B cell (primary cell): ENCODE data around the gene ANKRD44. TPM values are rescaled to one million over a fixed set of nuclear protein-coding genes. Genes with fewer than 3 reads are reported as not detected.
A peak's percentile ranks its signal among the peaks of the same experiment; 100 is the strongest.

Source experiments
- ATAC-seq: fragments of 200-7000 bp; cut with Tn5 transposase; one replicate; pipeline ENCODE4 v1.10.0; 2021; ENCODE audit warnings: low read depth, mild to moderate bottlenecking, moderate number of reproducible peaks, moderate library complexity
- CTCF ChIA-PET: fragments of 350-600 bp; sonication (Branson Sonifier 250); formaldehyde crosslinking; loops from one replicate; lab custom pipeline; 2021; ENCODE audit warnings: antibody characterized with exemption, inconsistent platforms; lab: Charles Lee
- POLR2A ChIA-PET: fragments of 350-600 bp; sonication (Branson Sonifier 250); formaldehyde crosslinking; loops from one replicate; lab custom pipeline; 2021; ENCODE audit warnings: antibody characterized with exemption; lab: Charles Lee
- DNase-seq: peaks from one replicate; pipeline ENCODE4 v3.0.0; 2013
- H2AFZ ChIP-seq: 2 replicates; pipeline ENCODE4 v1.6.1; 2012; ENCODE audit warnings: mild to moderate bottlenecking, low read depth, low read length; ENCODE audit not compliant: insufficient read depth, poor library complexity, severe bottlenecking
- H3K27ac ChIP-seq, 2 donors: 1 replicate in 1 of 2; 2 replicates in 1 of 2; pipeline ENCODE4 v1.5.1; 2012 to 2013; ENCODE audit warnings: low read length in 2 of 2, mild to moderate bottlenecking in 2 of 2, moderate library complexity in 1 of 2
- H3K27me3 ChIP-seq, 4 experiments: fragments of 200-600 bp in 1 of 4; sonication (generic) in 1 of 4; replicated peaks in 1 of 4; 1 replicate in 2 of 4; 2 replicates in 2 of 4; pipeline versions ENCODE4 v1.6.1 to v1.7.0; 2013 to 2016; ENCODE audit warnings: low read length in 3 of 4, mild to moderate bottlenecking in 2 of 4, mixed read lengths in 1 of 4, moderate library complexity in 1 of 4; ENCODE audit not compliant: insufficient read depth in 4 of 4, control insufficient read depth in 3 of 4; ENCODE audit errors: control extremely low read depth in 1 of 4
- H3K36me3 ChIP-seq, 2 experiments: replicated peaks in 1 of 2; 1 replicate in 1 of 2; 2 replicates in 1 of 2; pipeline versions ENCODE4 v1.6.1 to v1.7.1; 2013; ENCODE audit warnings: low read length in 1 of 2; ENCODE audit not compliant: insufficient read depth in 2 of 2, control insufficient read depth in 1 of 2; ENCODE audit errors: control extremely low read depth in 1 of 2, extremely low read depth in 1 of 2
- H3K4me1 ChIP-seq, 2 donors: fragments of 200-600 bp in 1 of 2; sonication (generic) in 1 of 2; 1 replicate in 1 of 2; 2 replicates in 1 of 2; pipeline versions ENCODE4 v1.5.1 to v1.6.1; 2013 to 2017; ENCODE audit warnings: low read length in 2 of 2; ENCODE audit not compliant: control insufficient read depth in 2 of 2, insufficient read depth in 2 of 2
- H3K4me2 ChIP-seq: replicated peaks from 2 replicates; pipeline ENCODE3; 2012; ENCODE audit warnings: mild to moderate bottlenecking, low read depth, low read length; ENCODE audit not compliant: poor library complexity, severe bottlenecking
- H3K4me3 ChIP-seq, 5 experiments: fragments of 200-600 bp in 1 of 5; sonication (generic) in 1 of 5; 1 replicate in 3 of 5; 2 replicates in 2 of 5; pipeline versions ENCODE4 v1.5.1 to v1.7.0; 2011 to 2016; ENCODE audit warnings: low read length in 4 of 5, mild to moderate bottlenecking in 4 of 5, low read depth in 2 of 5, control low read depth in 1 of 5, moderate library complexity in 1 of 5; ENCODE audit not compliant: insufficient read depth in 1 of 5; ENCODE audit errors: control extremely low read depth in 1 of 5, extremely low read depth in 1 of 5
- H3K79me2 ChIP-seq: fragments of 200-600 bp; sonication (generic); one replicate; pipeline ENCODE4 v1.6.0; 2016; ENCODE audit warnings: low read length; ENCODE audit not compliant: control insufficient read depth, insufficient read depth
- H3K9ac ChIP-seq: fragments of 200-600 bp; sonication (generic); 2 replicates; pipeline ENCODE4 v1.6.1; 2017; ENCODE audit warnings: mild to moderate bottlenecking, low read length, moderate library complexity
- H3K9me3 ChIP-seq, 3 donors: one replicate each; pipeline versions ENCODE4 v1.6.1 to v1.7.1; 2013; ENCODE audit warnings: low read length in 2 of 3; ENCODE audit not compliant: control insufficient read depth in 2 of 3, insufficient read depth in 1 of 3; ENCODE audit errors: control extremely low read depth in 1 of 3
- H4K20me1 ChIP-seq: 2 replicates; pipeline ENCODE4 v1.6.0; 2012; ENCODE audit warnings: mild to moderate bottlenecking, low read length; ENCODE audit not compliant: insufficient read depth, control insufficient read depth, poor library complexity, severe bottlenecking
- H3K27ac Mint-ChIP-seq: one replicate; pipeline ENCODE4 v1.8.0; 2021; ENCODE audit warnings: mixed read lengths
- H3K27me3 Mint-ChIP-seq: one replicate; pipeline ENCODE4 v1.8.0; 2021; ENCODE audit warnings: mixed read lengths
- H3K4me1 Mint-ChIP-seq: one replicate; pipeline ENCODE4 v1.8.0; 2021; ENCODE audit warnings: mixed read lengths
- H3K4me3 Mint-ChIP-seq: one replicate; pipeline ENCODE4 v1.8.0; 2021; ENCODE audit warnings: mixed read lengths
- H3K9me3 Mint-ChIP-seq: one replicate; pipeline ENCODE4 v1.8.0; 2022; ENCODE audit warnings: mixed read lengths; ENCODE audit not compliant: insufficient read depth
- EZH2 ChIP-seq: IDR thresholded peaks from 2 replicates; pipeline ENCODE4 v1.6.1; 2012; ENCODE audit warnings: borderline replicate concordance, low read depth, mild to moderate bottlenecking, moderate library complexity, low read length; ENCODE audit not compliant: insufficient read depth, poor library complexity, severe bottlenecking
- WGBS: methylation state at CpG from one replicate; pipeline ENCODE4 v1.1.5; 2013; ENCODE audit warnings: missing lambda C conversion rate; ENCODE audit not compliant: insufficient coverage; 5-methylcytosine and 5-hydroxymethylcytosine counted together
- intact Hi-C: fragments of 100-400 bp; cut with micrococcal nuclease; formaldehyde crosslinking; loops from one replicate; pipeline ENCODE4 v1.10.0; 2022
- polyA plus RNA-seq: library from polyadenylated mRNA; depleted of rRNA; stranded (reverse); fragments of >200 nt; gene quantifications from 2 replicates; pipeline ENCODE4 v1.2.3, GENCODE V29; 2012
- total RNA-seq, 2 donors: library from RNA; stranded (reverse); fragments of 120-200 nt in 1 of 2; gene quantifications; 1 replicate in 1 of 2; 2 replicates in 1 of 2; pipeline versions ENCODE4 v1.2.3 to v1.2.4, GENCODE V29; 2013 to 2022
- TF ChIP-seq, protein P1 (sequence below): fragments of 200-600 bp; IDR thresholded peaks from one replicate; pipeline ENCODE4 v1.8.0; 2022; ENCODE audit warnings: antibody characterized with exemption, mild to moderate bottlenecking

Gene ANKRD44
- total and polyA plus RNA-seq, 2 donors (not counting 1 experiment from before 2014, with no cell fraction given) = 92.6 to 457 TPM

DNA sequence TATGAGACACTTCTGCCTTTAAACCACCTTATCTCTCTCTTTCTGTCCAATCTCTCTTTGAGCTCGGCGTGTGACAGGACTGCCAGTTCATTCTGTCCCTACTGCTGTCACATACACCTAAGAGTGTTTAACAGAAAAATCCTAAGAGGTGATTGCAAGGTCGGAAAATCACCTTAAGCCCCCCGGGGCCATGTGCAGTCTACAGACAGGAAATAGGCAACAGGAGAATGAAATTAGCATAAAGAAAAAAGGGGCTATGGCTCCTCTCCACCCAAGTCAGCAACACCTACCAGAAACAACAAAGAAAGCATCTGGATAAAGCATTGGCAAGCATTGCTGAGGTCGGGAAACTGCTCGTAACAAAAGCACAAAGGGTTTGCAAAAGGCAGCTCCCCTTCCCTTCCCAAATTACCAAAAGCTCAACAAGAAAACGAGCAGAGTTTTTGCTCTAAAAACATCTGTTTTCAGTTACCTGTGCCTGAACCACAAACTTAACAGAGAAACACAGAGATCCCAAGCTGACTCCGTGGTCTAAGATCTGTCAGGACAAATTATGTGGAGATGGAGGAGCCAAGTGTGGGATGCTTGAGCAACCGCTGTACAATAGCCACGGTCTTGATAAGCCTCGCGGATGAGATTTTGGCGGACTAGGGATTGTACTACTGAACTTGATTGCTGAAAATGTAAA, 30.4 kb downstream of the ANKRD44 start:
- POLR2A ChIA-PET = interaction anchor here (0.6 to 0.7 kb wide), 2 partner anchors 18 to 87 kb away, joined by 3 read pairs; no protein-coding TSS in a partner anchor
- CTCF ChIA-PET = interaction anchor here (0.7 to 0.9 kb wide), 5 partner anchors 14 to 68 kb away, joined by 3 to 4 read pairs (median 4); no protein-coding TSS in a partner anchor
- ATAC-seq = peak; percentile 28
- Histone ChIP-seq H3K4me2 (peak overlapping the region; percentile 45), H2AFZ (no peak overlapping the region), H3K4me1 (peaks cover 73 to 74% of the 10 kb centered on the region in 2 donors), H3K27me3 (no peaks in the 10 kb centered on the region), H3K9ac (peak overlapping the region; percentile 19), H3K79me2 (peaks cover 100% of the 10 kb centered on the region), H3K27ac (peak overlapping the region in 1 of 2 donors; percentile 62), H3K9me3 (peaks cover 0 to 4% (median 0%) of the 10 kb centered on the region in 3 donors), H3K4me3 (no peak overlapping the region), H3K36me3 (peaks cover 1 to 25% of the 10 kb centered on the region in 2 experiments), H4K20me1 (peaks cover 79% of the 10 kb centered on the region)
- H3K27ac Mint-ChIP-seq = peak overlapping the region; percentile 58
- WGBS = 91% methylated on average over 7 of the region's 13 CpGs
- H3K9me3 Mint-ChIP-seq = no peaks in the 10 kb centered on the region
- intact Hi-C loops = loop anchor here (2.0 kb wide), 1 partner anchor 17 kb away; no protein-coding TSS in a partner anchor
- TF ChIP-seq EZH2 = no peak
- TF ChIP-seq, protein P1, sequence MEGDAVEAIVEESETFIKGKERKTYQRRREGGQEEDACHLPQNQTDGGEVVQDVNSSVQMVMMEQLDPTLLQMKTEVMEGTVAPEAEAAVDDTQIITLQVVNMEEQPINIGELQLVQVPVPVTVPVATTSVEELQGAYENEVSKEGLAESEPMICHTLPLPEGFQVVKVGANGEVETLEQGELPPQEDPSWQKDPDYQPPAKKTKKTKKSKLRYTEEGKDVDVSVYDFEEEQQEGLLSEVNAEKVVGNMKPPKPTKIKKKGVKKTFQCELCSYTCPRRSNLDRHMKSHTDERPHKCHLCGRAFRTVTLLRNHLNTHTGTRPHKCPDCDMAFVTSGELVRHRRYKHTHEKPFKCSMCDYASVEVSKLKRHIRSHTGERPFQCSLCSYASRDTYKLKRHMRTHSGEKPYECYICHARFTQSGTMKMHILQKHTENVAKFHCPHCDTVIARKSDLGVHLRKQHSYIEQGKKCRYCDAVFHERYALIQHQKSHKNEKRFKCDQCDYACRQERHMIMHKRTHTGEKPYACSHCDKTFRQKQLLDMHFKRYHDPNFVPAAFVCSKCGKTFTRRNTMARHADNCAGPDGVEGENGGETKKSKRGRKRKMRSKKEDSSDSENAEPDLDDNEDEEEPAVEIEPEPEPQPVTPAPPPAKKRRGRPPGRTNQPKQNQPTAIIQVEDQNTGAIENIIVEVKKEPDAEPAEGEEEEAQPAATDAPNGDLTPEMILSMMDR = no peak
- DNase-seq = no peak
- peak overlapping the region; percentile 59 for H3K4me3 Mint-ChIP-seq
- no peaks in the 10 kb centered on the region for H3K27me3 Mint-ChIP-seq
- H3K4me1 Mint-ChIP-seq = peaks cover 78% of the 10 kb centered on the region
